HG02588 (cell line): ENCODE results near the gene TLNRD1.

Source experiments
- ATAC-seq: cut with Tn5 transposase; IDR thresholded peaks from one replicate; pipeline ENCODE4 v1.9.1; 2021; ENCODE audit warnings: mild to moderate bottlenecking, moderate library complexity; ENCODE audit not compliant: unreplicated experiment

Gene TLNRD1

DNA sequence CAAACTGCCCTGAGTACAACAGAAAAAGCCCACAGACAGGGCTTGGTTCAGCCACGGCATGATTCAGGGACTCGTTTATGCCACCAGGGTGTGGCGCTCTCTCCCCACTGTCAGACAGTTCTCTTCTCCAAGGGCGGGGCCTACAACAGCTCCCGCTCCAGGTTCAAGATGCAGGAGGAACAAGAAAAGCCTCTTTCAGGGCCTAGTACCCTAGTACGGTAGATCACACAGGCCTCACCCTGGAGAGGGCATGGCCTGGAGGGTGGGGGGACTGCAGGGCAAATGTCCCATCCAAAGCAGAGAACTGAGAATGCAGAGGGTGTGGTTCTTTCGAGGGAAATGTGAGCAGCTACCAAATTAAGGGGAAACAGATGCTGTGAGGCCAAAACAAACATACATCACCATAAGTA lies 23.1 kb upstream of the TLNRD1 start:
- ATAC-seq: no peak

DNA sequence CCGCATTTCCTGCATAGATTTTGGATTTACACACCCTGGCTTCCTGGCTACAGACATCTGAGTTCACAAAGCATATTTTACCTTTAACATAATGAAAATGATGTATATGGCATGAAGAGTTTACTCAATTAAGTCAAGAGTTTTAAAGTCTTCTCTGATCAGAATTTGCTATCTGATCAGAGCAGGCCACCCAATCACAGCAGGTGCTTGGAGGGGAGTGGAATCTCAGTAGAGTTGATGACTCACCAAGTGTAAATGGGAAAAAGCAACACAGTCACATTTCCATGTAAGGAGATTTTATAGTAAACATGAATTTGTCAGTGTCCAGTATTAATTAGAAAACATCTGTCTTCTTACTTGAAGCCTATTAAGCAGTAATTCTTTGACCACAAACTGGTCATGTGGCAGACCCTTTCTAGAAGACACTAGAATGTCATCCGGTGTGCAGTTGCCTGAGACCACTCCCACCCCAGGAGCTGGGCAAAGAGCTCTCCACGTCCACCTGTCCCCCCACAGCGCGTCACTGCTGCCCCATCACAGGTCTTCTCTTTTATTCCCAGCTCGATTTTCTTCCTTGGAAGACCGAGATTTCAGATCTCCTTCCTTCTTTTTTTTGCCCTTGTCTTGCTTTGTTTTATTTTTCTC lies 21.9 kb upstream of the TLNRD1 start:
- no peak for ATAC-seq

DNA sequence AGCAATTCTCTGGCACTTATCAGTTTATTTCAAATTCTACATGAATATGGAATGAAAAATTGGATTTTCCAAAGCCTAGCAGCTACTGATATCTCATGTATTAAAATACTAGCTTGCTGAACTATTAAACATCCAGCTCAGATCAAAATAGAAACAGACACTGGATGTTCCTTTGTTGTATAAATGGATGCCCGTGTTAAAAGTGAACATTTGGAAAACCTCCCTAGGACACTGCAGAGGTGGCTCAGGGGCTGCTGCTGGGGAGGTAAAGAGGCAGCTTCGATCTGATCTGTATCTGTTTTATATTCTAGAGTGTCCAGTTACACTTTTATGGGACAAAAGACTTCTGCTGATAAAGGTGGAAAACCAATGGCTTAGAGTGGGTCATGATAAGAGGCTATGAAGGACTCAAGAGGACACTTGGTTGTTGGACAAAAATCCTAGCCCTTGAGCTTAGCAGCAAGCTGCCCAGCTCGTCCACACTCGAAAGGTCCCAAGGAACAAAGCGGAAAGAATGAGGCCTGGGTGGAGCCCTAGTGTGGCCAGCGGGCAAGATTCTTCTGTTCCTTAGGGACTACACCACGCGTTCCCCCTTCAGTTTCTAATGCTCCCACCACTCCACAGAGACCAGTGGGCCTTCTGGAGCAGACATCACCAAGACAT lies 21.1 kb upstream of the TLNRD1 start:
- no peak for ATAC-seq

DNA sequence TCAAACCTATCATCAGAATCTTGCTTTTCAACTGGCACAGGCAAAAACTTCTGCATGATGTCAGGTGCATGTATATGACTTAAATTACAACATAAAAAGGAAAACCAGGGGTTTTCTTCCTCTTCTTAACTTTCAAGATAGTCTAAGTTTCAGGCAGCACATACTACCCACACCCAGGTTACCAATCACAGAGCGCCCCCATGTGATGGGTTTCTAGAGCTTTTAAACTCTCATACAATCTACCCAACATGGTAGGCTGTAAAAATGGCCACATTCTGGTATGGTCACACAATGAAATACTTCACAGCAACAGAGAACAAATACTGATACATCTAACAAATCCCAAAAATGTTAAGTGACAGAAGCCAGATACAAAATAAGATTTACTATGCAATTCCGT lies 18.5 kb upstream of the TLNRD1 start:
- no peak for ATAC-seq

DNA sequence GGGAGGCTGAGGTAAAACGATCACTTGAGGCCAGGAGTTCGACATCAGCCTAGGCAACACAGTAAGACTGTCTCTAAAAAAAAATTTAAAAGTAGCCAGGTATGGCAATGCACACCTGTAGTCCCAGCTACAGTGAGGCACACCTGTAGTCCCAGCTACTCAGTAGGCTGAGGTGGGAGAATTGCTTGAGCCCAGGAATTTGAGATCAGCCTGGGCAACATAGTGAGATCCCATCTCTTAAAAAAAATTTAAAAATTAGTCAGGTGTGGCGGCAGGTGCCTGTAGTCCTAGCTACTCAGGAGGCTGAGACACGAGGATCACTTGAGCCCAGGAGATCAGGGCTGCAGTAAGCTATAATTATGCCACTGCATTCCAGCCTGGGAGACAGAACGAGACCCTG lies 17.9 kb upstream of the TLNRD1 start:
- ATAC-seq: no peak

DNA sequence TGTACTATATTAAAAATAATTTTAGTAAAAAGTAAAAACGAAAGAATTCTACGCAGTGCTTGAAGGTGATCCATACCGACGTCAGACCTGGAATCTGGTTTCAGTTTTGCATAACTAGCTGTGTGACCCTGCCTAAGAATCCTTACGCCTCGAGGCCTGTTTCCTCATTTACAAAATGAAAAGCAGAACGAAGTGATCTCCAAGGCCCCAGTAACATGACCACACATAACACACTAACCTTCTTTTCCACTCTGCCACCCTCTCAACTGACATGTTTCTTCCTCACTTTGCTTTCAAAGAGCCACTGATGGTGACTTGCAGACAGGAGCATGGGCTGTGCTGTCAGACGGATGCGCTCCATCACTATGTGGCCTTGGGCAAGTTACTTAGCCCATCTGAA lies 15.9 kb upstream of the TLNRD1 start:
- no peak for ATAC-seq

DNA sequence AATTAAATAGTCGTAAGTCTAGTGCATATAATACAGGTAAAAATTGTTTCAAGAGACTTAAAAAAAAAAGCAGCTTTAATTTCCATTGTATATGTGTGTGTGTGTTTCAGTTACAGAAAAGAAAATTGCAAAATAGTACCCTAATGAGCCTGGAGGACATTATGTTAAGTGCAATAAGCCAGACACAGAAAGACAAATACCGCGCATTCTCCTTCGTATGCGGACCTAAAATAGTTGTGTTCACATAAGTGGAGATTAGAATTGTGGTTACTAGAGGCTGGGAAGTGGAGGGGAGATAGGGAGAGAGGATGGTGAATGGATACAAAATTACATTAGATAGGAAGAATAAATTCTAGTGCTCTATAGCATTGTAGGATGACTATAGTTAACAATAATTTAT lies 14.7 kb upstream of the TLNRD1 start:
- no peak for ATAC-seq

DNA sequence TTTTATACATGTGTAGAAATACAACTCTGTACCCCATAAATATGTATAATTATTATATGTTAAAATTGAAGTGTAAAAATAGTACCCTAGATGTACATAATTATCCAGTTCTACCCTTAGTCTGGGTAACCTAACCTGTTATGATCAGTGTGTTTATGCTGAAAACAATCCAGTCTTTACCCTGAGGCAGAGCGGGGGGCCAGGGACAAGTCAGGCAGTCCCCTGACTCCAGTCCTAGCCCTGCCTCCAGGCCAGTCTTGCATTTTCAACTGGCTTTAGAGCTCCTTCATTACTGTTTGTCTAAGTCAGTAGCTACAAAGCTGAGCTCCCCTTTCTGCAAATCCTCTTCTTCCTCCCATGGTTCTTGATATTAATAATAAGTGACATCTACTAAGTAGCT lies 14.2 kb upstream of the TLNRD1 start:
- no peak for ATAC-seq

DNA sequence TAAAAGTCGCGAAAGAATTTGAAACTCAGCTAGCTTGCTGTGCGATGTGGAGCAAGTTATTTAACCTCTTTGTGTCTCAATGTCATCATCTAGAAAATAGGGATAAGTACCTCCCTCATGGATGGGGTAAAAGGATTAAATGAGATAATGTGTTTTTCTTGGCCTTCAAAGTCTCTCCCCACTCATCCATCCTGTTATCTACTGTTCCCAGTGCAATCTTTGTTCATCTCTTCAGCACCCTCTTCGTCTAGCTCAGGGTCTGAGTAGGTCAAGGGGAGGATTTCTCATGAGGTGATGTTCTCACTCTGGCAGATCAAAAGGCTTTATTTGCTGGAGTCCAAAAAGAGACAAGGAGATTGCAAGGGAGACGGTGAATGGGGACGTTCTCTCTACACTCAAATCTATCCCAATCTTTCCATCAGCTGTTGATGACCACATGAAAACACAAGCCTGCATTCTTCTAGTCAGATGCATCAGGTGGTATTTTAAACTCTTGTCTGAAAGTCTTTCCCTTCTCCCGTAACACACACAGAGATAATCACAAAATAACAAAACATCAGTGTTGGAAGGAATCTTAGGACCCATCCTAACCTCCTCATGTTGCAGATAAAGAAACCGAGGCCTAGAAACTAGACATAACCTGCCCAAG lies 12.5 kb upstream of the TLNRD1 start:
- no peak for ATAC-seq

DNA sequence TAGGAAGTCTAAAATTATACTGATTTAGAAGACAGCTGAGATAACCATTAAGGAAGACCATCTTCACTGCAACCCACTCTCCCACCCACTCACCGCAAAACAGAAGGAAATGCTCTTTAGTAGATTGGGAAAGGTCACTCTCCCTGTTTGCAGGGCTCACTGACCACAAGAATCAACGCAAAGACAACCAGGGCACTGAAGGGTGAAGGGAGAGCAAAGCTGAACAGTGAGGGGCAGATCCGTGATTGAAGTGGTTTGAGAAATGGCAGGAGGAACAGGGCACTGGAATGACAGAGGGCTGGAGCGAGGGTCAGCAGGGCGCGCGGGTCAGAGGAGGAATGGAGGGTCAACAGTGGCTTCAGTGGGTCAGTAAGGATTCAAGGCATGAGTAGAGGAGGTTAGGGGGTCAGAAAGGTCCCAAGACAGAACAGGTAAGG lies 11.6 kb upstream of the TLNRD1 start:
- ATAC-seq: peak; percentile 1

DNA sequence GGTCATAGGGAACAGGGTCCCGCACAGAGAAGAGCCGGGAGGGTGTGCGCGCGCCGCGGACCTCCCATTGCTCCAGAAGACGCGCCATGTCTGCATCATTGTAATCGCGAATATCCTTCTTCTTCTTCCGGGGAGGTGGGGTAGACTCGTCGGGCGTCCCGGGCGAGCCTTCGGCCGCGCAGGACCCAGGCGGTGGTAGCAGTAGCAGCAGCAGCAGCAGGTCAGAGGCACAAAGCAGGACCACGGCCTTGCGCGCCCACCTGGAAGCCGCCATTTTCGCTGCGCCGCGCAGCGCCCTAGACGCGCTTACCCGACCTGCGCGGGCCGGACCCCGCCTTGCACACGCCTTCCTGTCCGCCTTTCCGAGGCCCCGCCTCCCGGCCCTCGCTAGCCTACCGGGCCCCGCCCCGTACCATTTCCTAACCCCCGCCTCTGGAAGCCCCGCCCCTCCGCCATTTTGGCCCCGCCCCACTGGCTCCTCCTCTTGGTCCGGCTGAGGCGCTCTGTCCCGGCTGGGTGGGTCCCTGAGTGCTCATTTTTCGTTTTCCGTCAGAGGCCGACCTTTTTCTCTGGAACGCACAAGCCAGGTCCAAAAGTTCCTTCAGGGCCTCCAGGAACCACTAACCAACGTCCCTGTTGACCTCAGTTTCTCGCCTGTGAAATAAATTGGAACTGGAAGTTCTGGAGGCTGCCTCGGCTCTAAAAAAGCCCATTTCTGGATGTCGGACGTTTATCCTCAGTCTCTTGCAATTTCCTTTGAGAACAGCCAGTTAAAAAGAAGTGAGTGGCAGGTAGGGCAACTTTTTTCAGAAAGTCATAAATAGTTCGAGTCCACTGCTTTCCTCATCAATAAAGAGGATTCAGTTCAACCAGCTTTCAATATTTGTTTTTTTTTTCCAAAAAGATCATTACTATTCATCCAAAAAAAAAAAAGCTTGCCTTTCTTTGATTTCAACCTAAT lies 10.9 kb upstream of the TLNRD1 start, which contains the start of gene MESD:
Gene MESD, minus strand, starts transcription at position 302 of the 961 bp plus-strand sequence. Its CDS starts 28 bp downstream, at position 274.
- ATAC-seq: peak; percentile 95

DNA sequence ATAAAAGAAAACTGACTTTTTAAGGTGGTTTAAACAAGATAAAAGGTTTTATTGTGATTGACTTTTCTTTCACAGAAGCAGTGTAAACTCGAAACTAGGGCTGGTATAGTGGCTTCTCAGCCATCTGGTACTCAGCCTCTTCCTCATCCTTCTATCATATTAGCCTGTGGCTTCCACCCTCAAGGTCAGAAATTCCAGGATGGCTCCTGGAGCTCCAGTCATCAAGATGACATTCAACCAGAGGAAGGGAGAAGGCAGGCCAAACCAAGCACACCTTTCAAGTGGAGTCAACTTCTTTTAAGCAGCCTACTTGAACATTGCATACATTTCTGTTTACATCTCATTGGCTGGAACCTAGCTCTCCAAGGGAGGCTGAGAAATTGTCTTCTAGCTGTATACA lies 9.8 kb upstream of the TLNRD1 start:
- no peak for ATAC-seq

DNA sequence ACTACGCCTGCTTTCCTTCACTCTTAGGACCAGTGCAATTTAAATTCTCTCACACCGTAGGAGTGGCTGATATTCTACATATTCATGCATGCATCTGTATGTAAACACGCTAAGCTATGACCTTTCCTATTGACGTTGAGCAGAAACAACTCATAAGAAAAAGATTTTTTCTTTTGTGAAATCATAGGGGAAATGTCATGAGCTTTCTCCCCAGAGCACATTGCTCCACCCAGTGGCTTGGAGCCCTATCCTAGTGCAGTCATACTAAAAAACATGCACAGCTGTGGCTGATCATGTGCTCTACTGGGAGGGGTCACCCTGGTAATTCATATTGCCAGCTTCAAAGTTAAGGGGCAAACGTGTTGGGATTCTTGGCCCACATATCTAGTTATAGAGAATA lies 9.3 kb upstream of the TLNRD1 start:
- no peak for ATAC-seq

DNA sequence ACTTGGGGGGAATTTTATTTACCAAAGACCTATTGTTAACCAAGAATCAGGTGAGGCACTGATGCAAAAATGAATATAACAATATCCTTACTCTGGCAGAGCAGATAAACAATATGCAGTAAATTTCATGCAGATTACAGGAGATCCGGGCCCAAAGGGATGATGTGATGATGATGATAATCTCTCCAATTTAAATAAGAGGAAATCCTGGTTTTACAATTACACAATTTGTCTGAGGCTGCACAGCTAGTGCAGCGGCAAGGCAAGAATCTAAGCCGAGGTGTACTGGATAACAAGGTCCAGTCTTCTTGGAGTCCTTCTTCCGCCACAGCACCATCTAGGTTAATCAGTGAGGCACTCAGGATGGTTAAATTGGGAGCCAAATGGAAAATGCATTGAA lies 8.7 kb upstream of the TLNRD1 start:
- no peak for ATAC-seq

DNA sequence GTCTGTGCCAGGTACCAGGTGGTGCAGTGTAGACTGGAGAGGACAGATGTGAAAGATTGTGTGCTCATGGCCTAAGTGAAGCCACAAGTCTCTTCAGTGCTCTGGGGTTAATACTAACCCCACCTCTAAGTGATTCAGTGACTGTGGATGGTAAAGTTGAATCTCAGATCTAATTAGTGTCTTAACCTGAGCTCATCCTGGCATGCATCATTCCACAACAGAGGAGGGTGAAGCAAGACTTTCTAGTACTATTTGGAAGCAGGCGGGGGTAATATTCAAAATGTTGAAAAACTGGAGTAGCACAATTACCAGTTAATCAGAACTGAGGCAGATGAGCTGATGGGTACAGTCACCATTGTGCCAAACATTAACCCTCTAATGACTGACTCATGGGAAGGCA lies 8.3 kb upstream of the TLNRD1 start:
- ATAC-seq: no peak

DNA sequence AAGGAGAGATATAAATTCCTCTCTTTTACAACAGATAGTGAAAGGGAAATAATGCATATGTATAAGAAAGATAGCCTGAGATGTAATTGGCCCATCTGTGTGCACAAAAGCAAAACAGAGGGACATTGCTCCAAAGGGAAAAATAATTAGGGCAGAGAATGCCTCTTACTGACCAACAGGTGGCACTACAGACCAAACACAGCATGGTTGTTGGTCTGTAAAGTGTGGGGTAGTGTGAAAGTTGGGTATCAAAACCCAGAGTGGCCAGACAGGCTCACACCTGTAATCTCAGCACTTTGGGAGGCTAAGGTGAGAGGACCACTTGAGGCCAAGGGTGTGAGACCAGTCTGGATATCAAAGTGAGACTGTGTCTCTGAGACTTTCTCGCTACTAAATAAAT lies 4.5 kb upstream of the TLNRD1 start:
- ATAC-seq: no peak

DNA sequence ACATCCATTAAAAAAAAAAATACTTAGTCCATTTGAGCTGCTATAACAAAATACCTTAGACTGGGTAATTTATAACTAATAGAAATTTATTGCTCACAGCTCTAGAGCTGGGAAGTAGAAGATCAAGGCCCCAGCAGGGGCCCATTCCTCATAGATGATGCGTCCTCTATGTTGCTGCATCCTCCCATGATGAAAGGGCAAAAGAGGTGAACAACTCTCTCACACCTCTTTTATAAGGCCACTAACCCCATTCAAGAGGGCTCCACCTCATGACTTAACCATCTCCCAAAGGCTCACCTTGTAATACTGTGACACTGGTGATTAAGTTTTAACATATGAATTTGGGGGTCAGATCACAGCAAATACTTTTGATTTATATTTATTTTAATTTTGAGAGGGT lies 3.0 kb upstream of the TLNRD1 start:
- ATAC-seq: no peak

DNA sequence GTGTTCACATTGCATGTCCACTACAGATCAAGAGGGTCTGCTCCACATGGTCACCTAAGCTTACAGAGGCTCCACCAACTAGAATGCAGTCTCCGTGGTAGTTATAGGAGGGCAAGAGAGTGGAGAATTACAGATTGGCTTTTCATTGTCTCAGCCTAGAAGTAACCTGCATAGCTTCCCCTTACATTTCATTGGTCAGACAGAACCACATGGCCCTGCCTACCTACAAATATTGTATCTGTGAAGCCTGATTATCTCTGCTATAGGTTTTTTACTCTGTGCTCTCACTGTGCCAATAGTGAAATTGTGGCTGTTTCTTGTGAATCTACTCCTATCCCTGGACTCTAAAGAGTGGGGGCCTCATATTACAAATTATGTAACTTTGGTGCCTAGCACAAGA lies 2.5 kb upstream of the TLNRD1 start:
- no peak for ATAC-seq

DNA sequence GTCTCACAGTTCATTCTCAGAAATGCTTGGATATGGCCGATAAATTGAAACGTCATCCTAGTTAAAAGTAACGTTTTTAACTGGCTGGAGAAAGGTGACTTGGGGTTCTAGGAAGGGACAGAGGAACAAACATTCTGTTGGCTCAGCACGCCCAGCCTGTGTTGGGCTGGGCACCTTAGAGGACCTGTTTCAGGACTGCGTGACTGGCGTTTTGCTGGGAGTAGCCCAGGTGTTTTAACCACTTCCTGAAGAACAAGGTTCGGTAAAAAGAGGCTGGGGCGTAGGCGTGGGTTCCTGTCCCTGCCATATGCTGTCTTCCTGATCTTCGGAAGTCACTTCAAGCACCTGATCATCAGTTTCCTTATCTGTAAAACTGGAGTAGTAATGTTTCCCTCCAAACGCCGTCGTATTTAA lies 1.1 kb upstream of the TLNRD1 start:
- ATAC-seq: no peak

DNA sequence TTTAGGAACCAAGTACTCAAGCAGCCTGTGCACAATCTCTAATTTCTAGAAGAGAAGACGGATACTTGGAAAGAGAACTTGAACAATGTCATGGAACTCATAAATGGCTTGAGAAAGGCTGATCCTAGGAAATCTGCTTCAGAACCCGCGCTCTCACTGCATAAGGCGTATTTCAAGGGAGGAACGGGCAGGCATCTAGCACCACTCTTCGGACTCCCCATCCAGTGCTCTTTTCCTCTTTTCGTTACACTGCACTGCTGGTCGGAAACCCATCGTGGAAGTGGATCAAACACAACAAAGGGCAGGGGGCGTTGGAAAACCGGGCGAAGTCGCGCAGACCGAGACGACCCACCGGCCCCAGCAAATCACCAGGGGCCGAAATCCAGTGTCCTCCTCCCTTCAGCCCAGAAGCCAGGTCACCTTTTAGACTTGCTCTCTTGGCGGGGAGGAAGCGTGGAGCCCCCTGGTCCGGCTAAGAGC lies 539 bp upstream of the TLNRD1 start:
- no peak for ATAC-seq
